Retina (tissue), 1 donor: Measurements from ENCODE around the gene MRPL44.
A peak's percentile ranks its signal among the peaks of the same experiment; 100 is the strongest.
"Not testable (repeated sequence)": the region's sequence is repeated elsewhere in the genome, so short reads cannot be mapped to it uniquely, and the experiment has no call there.

Source experiments
- DNase-seq: peaks from one replicate; pipeline ENCODE4 v3.0.0-alpha.2; 2016

MRPL44 gene

GRCh38 chr2:223972656-223973102, 15.4 kb downstream of the MRPL44 start:
- peak; percentile 54 for DNase-seq

GRCh38 chr2:223973606-223974005, 16.3 kb downstream of the MRPL44 start:
- DNase-seq: no peak

GRCh38 chr2:223976635-223977226, 19.5 kb downstream of the MRPL44 start:
- DNase-seq: no peak

- DNase-seq: no peak
Observed at GRCh38 chr2:223978451-223978850, 21.2 kb downstream of the MRPL44 start.

GRCh38 chr2:223979730-223980396, 22.6 kb downstream of the MRPL44 start:
- DNase-seq: no peak

- DNase-seq: no peak
Observed at GRCh38 chr2:223980397-223980735, 23.1 kb downstream of the MRPL44 start.

GRCh38 chr2:223980803-223981202, 23.5 kb downstream of the MRPL44 start:
- no peak for DNase-seq

- no peak for DNase-seq
Observed at GRCh38 chr2:223981241-223981640, 24.0 kb downstream of the MRPL44 start.

- DNase-seq: no peak
Observed at GRCh38 chr2:223989206-223989855, 32.1 kb downstream of the MRPL44 start.

GRCh38 chr2:223989856-223990232, 32.6 kb downstream of the MRPL44 start:
- DNase-seq: no peak

- no peak for DNase-seq
Observed at GRCh38 chr2:223991611-223992010, 34.3 kb downstream of the MRPL44 start.

- peak; percentile 67 for DNase-seq
Observed at GRCh38 chr2:223993634-223994232, 36.5 kb downstream of the MRPL44 start.

GRCh38 chr2:223994562-223995162, 37.4 kb downstream of the MRPL44 start:
- no peak for DNase-seq

GRCh38 chr2:223995569-223995968, 38.3 kb downstream of the MRPL44 start:
- DNase-seq: no peak

GRCh38 chr2:223996391-223996790, 39.1 kb downstream of the MRPL44 start:
- DNase-seq: no peak

- no peak for DNase-seq
Observed at GRCh38 chr2:223997938-223998337, 40.7 kb downstream of the MRPL44 start.

- DNase-seq: no peak
Observed at GRCh38 chr2:223998948-223999347, 41.7 kb downstream of the MRPL44 start.

- DNase-seq: no peak
Observed at GRCh38 chr2:223999862-224000261, 42.6 kb downstream of the MRPL44 start.

GRCh38 chr2:224000662-224001061, 43.4 kb downstream of the MRPL44 start:
- DNase-seq: not testable (repeated sequence)

GRCh38 chr2:224004105-224004695, 46.9 kb downstream of the MRPL44 start:
- DNase-seq: no peak

- DNase-seq: no peak
Observed at GRCh38 chr2:224008702-224009261, 51.5 kb downstream of the MRPL44 start.

- no peak for DNase-seq
Observed at GRCh38 chr2:224009605-224010315, 52.5 kb downstream of the MRPL44 start.
